ENCODE measurements around the gene CTNNA1. TPM values are rescaled to one million over a fixed set of nuclear protein-coding genes. Genes with fewer than 3 reads are reported as not detected.

Gene CTNNA1
- polyA plus RNA-seq, 1 donor (not counting 4 experiments of a cell fraction or from before 2014, with no cell fraction given), result 119 TPM

DNA sequence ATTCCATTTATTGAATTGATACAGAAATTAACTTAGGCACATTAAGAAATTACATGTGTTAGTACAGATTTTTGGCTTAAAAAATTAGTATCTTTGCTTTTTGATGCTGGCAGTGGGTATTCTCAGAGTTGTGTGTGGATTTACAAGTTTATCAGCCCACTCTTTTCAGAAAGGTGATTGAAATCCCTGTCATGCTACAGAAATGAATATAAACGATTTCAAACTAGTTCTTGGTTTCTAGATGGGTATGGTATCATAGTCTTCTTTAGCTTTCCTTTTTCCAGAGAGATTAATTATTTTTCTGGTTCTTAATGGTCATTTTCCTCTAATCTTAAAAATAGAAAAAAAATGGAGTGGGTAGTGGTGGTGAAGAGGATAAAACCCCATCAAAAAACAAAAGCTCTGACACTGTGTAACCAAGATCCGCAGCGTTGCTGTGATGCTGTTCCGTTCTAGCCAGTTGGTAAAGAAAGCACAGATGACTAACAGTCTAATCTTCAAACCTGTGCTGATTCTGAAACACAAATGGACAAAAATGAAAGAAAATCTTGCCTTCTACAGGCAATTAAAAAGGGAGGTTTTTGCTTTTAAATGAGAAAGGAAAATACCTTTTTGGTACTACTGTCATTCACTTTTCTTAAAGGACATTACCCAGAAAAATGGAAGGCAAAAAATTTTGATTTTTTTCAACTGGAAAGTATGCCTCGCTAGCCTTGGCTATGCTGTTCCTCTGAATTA lies 116.7 kb downstream of the CTNNA1 start:
- no peak for DNase-seq (ENCODE audit: low read depth, low spot score)
- peaks cover 23% of the 10 kb centered on the region for H3K4me1 ChIP-seq (ENCODE audit: control insufficient read depth, extremely low read depth, insufficient read depth, low read length)
- peak overlapping the region; percentile 54 for H3K4me2 ChIP-seq (ENCODE audit: control insufficient read depth, extremely low read depth, insufficient read depth, low read depth, low read length)
- no peak overlapping the region for H3K4me3 ChIP-seq (ENCODE audit: control insufficient read depth in 2 of 3, extremely low read depth in 1 of 3, insufficient read depth in 2 of 3, low read depth in 1 of 3, low read length in 3 of 3)
- H3K27me3 ChIP-seq (ENCODE audit: control insufficient read depth, extremely low read depth, insufficient read depth, low read length), result no peaks in the 10 kb centered on the region
- peak overlapping the region; percentile 11 for H3K27ac ChIP-seq (ENCODE audit: control insufficient read depth, insufficient read depth, low read length)
- no peak overlapping the region for H3K9ac ChIP-seq (ENCODE audit: control insufficient read depth, extremely low read depth, insufficient read depth, low read length)
- H4K20me1 ChIP-seq (ENCODE audit: control insufficient read depth, extremely low read depth, insufficient read depth, low read length), result peaks cover 2% of the 10 kb centered on the region
- no peak for TF ChIP-seq CTCF (optimal IDR thresholded peaks at IDR 0.05 in 1 of 3, IDR thresholded peaks at IDR 0.05 in 1 of 3, conservative IDR thresholded peaks at IDR 0.05 in 1 of 3; ENCODE audit: extremely low read depth in 1 of 3, insufficient read depth in 2 of 3, low read length in 3 of 3)
- TF ChIP-seq EZH2 (IDR thresholded peaks at IDR 0.05; ENCODE audit: low read length), result no peak
- no peaks in the 10 kb centered on the region for H3K9me3 ChIP-seq (ENCODE audit: control insufficient read depth, low read depth, low read length)
- peaks cover 66% of the 10 kb centered on the region for H3K79me2 ChIP-seq (ENCODE audit: control insufficient read depth, insufficient read depth, low read length)
- peaks cover 0 to 5% of the 10 kb centered on the region in 2 experiments for H3K36me3 ChIP-seq (ENCODE audit: control insufficient read depth in 2 of 2, extremely low read depth in 1 of 2, insufficient read depth in 2 of 2, low read length in 2 of 2)
- peaks cover 5% of the 10 kb centered on the region for H3K9me1 ChIP-seq (ENCODE audit: control insufficient read depth, extremely low read depth, insufficient read depth, low read length)
- dilution Hi-C loops (cut with MboI; ENCODE audit: extremely low pct_ligation_motif_present, low sequenced_read_pairs), result no loop called here
- no peak overlapping the region for H2AFZ ChIP-seq (ENCODE audit: control insufficient read depth, low read length)
- no peak for FAIRE-seq

DNA sequence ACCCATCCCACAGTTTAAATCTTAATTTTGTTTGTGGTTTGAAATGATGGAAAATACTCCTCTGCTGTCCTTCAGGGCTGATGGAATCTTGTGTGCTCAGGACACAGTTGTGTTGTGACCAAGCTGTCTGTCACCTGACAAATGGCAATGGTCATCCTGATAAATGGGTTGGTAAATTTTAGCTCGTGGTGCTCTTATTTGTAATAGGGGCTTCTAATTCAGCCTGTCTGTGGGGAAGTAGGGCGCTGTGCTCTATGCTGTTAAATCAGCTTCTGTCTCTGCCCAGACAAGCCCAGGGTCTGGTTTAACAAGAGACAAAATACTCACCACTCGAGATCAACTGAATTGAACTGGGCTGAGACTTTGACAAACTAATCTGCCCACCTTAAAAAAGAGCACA lies 117.4 kb downstream of the CTNNA1 start:
- dilution Hi-C loops (cut with MboI; ENCODE audit: extremely low pct_ligation_motif_present, low sequenced_read_pairs), result no loop called here
- no peak for TF ChIP-seq CTCF (optimal IDR thresholded peaks at IDR 0.05 in 1 of 3, IDR thresholded peaks at IDR 0.05 in 1 of 3, conservative IDR thresholded peaks at IDR 0.05 in 1 of 3; ENCODE audit: extremely low read depth in 1 of 3, insufficient read depth in 2 of 3, low read length in 3 of 3)
- no peak for TF ChIP-seq EZH2 (IDR thresholded peaks at IDR 0.05; ENCODE audit: low read length)

More for the DNA sequence above, 117.4 kb downstream of the CTNNA1 start:
- Histone ChIP-seq H4K20me1 (ENCODE audit: control insufficient read depth, extremely low read depth, insufficient read depth, low read length) (peaks cover 2% of the 10 kb centered on the region), H3K27me3 (ENCODE audit: control insufficient read depth, extremely low read depth, insufficient read depth, low read length) (no peaks in the 10 kb centered on the region), H3K9me1 (ENCODE audit: control insufficient read depth, extremely low read depth, insufficient read depth, low read length) (peaks cover 5% of the 10 kb centered on the region), H3K79me2 (ENCODE audit: control insufficient read depth, insufficient read depth, low read length) (peaks cover 68% of the 10 kb centered on the region), H3K4me1 (ENCODE audit: control insufficient read depth, extremely low read depth, insufficient read depth, low read length) (peaks cover 23% of the 10 kb centered on the region), H2AFZ (ENCODE audit: control insufficient read depth, low read length) (no peak overlapping the region), H3K9ac (ENCODE audit: control insufficient read depth, extremely low read depth, insufficient read depth, low read length) (no peak overlapping the region), H3K4me2 (ENCODE audit: control insufficient read depth, extremely low read depth, insufficient read depth, low read depth, low read length) (peak overlapping the region; percentile 54), H3K27ac (ENCODE audit: control insufficient read depth, insufficient read depth, low read length) (peak overlapping the region; percentile 11), H3K9me3 (ENCODE audit: control insufficient read depth, low read depth, low read length) (no peaks in the 10 kb centered on the region), H3K4me3 (ENCODE audit: control insufficient read depth in 2 of 3, extremely low read depth in 1 of 3, insufficient read depth in 2 of 3, low read depth in 1 of 3, low read length in 3 of 3) (peak overlapping the region in 1 of 3 experiments; percentile 17), H3K36me3 (ENCODE audit: control insufficient read depth in 2 of 2, extremely low read depth in 1 of 2, insufficient read depth in 2 of 2, low read length in 2 of 2) (peaks cover 0 to 5% of the 10 kb centered on the region in 2 experiments)
- peak; percentile 57 for FAIRE-seq
- no peak for DNase-seq (ENCODE audit: low read depth, low spot score)

Data from keratinocyte (primary cell).